GM18505 (cell line): ENCODE results near the gene AREL1.

ENCODE experiments used
- ATAC-seq: cut with Tn5 transposase; IDR thresholded peaks from one replicate; pipeline ENCODE4 v1.9.1; 2021; ENCODE audit not compliant: unreplicated experiment
- POLR2A ChIP-seq: IDR thresholded peaks from 4 replicates; pipeline ENCODE4 v1.6.1; 2011; ENCODE audit warnings: borderline replicate concordance; ENCODE audit not compliant: insufficient read depth, insufficient read length; ENCODE audit errors: extremely low read depth

Gene AREL1

DNA sequence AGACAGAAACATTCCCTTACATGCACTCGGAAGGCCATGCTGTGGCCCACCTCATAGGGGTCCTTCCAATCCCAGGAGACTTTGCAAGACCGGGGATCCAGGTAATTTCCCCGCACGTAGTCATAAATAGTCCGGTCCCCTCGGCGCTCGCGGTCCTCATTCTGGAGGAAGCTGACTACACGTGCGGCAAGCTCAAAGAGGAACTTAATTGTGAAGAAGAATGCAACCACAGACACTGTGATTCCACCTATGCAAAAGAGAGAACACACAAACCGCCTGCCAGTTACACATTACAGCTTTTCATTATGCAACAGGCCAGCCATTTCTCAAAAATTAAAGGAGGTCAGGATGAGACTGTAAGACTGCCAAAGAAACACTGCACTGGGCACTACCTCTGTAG lies 28.4 kb downstream of the AREL1 start:
- no peak for ATAC-seq
- no peak for TF ChIP-seq POLR2A

GRCh38 chr14:74683406-74683805 lies 29.5 kb downstream of the AREL1 start:
- no peak for TF ChIP-seq POLR2A
- ATAC-seq, result no peak

DNA sequence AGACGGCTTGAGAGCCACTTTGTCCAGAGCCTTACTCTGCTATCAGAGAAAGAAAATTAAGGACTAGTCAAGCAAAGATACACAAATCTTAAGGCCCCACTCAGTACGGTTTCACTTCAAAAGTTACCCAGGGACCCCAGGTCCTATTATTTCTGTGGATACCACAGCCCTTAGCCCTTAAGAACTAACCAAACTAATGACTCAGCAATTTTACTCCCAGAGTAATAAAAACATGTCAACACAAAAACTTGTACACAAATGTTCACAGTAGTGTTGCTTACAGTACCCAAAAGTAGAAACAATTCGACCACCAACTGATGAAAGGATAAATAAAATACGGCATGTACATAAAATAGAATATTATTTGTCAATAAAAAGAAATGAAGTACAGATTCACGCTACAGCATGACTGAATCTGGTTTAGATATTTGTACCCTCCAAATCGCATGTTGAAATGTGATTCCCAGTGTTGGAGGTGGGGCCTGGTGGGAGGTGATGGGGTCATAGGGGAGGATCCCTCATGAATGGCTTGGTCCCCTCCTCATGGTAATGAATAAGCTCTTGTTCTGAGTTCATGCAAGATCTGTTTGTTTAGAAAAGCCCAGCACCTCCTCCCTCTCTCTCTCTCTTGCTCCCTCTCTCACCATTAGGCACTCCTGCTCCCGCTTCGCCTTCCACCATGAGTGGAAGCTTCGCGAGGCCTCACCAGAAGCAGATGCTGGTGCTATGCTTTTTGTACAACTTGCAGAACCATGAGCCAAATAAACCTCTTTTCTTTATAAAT lies 30.5 kb downstream of the AREL1 start:
- no peak for ATAC-seq
- TF ChIP-seq POLR2A, result no peak

GRCh38 chr14:74675219-74675618 lies 37.7 kb downstream of the AREL1 start:
- TF ChIP-seq POLR2A, result no peak
- no peak for ATAC-seq

- no peak for ATAC-seq
- TF ChIP-seq POLR2A, result no peak
Observed at GRCh38 chr14:74673768-74674167, 39.1 kb downstream of the AREL1 start.

DNA sequence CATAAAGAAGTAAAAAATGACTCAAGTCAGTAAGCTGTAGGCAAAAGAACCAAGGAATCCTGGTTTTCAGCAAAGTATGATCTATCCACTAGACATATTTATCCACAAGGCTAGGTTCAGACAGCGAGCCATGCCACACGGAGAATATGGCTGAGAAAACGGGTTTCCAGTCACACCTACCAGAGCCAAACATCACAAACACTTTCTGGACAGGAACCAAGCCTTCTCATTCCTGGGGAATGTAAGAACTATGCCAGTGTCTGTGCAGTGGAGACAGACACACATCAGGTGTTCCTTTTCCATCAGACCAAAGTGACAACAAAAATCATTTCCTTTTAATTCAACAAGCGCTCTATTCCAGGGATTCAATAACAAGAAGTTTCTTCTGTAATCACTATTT lies 41.1 kb downstream of the AREL1 start:
- no peak for ATAC-seq
- no peak for TF ChIP-seq POLR2A

DNA sequence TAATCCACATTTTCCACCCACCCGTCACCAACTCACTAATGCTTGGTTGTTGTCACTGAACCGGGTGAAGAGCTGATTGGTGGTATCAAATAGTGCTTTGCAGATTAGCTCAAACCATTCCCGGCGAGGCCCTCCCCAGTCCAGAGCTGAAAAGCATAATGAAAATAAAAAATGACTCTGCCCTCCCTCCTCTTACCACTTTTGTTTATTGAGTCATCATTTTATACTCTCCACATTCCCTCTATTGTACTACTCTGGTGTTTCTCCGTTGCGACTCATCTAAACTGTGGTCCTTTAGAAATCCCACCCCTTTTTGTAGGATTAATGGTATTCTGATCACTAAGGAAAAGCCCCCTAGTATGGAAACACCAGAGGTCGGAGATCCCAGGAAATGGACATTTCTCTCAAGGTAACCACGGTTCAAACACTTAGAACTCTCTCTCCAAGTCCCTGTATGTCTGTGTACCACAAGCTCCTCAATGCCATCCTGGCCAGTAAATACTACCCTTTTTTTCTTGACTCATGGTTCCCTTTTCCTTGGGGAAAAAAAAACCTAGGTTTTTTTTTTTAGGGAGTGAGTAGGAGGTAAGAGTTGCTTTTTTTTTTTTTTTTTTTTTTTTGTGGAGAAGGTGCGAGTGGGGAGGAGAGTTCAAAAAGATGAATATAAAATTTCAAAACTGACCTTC lies 42.0 kb downstream of the AREL1 start:
- no peak for ATAC-seq
- TF ChIP-seq POLR2A, result no peak

DNA sequence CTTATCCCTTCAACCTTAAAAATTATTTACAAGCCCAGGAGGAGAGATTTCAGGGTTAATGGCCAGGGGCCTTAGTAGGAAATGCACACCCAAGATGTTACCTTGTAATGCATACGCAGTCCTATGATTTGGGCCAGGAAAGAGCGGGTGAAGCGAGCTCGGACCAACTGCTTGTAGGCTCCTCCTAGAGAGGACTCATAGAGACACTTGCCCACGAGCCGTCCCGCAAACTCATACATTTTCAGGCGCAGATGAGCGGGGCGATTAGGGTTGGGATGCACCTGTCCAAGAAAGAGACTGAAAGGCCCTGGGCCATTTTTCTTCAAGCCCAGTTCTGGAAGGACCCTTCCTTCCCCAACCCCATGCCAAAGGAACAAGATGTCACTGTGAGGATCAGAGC lies 43.0 kb downstream of the AREL1 start:
- TF ChIP-seq POLR2A, result no peak
- ATAC-seq, result no peak

DNA sequence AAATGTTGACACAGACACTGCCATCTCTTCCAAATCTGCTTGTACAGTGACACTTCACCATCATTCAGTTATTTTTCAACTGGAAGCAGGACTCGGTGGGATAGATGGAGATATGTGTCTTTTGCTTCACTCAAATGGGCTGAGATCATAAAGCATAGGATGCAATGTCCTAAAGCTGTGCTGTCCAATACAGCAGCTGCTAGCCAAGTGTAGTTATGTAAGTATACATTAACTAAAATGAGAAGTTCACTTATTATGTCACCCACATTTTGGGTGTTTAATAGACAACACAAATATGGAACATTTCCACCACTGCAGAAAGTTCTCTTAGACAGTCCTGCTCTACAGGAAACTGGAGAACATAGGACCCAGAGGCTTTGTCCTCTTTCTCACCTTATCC lies 43.6 kb downstream of the AREL1 start:
- ATAC-seq, result no peak

GRCh38 chr14:74667758-74668157 lies 45.1 kb downstream of the AREL1 start:
- no peak for ATAC-seq
- no peak for TF ChIP-seq POLR2A

More for the DNA sequence above, 43.6 kb downstream of the AREL1 start:
- TF ChIP-seq POLR2A, result no peak

DNA sequence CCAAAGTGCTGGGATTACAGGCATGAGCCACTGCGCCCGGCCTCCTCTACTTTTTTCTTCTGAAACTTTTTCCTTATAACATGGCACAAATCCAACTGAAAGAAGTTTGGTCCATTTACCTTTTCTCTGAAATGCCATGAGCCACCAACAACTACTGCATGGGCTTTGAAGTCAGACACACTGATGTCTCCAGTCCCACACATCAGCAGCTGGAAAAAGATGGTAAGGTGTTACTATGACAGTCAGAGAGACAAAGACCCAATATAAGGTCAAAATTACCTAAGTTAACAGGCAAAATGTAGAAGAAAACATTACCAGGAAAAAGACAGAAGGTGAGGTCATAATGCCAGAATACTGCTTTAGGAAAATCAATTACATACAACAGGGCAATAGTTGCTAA lies 48.2 kb downstream of the AREL1 start:
- no peak for TF ChIP-seq POLR2A
- no peak for ATAC-seq

GRCh38 chr14:74663884-74664283 lies 49.0 kb downstream of the AREL1 start:
- no peak for TF ChIP-seq POLR2A
- ATAC-seq, result no peak

DNA sequence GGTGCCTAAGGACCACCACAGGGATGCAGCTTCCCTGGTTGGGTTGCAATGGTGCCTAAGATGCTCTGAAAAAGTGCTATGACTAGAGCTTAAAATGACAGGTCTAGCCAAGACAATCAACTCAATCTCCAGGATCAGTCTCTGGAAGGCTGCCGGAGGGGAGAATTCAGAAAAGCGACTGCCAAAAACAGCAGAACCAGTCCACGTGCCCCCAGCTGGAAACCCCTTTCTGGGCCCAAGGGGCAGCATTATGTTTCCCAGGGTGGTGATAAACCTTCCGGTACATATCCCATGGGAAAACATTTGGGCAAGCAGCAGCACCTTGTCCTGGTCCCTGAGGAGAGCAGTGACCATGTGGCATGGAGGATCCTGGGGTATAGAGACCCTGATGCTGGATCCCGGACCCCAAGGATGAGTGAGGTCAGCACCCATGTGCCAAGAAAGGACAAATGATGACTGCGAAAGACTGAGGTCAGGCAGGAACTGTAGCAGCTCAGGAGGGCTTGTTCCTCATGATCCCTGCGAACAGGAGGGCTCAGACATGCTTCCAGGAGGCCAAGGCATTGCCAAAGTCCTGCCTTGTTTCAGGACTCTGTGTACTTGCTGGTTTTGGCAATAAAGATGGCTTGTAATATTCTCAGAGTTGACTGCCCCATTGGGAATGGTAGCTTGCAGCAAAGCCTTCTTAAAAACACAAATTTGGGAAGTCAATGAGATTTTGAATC lies 51.0 kb downstream of the AREL1 start:
- no peak for TF ChIP-seq POLR2A
- no peak for ATAC-seq

DNA sequence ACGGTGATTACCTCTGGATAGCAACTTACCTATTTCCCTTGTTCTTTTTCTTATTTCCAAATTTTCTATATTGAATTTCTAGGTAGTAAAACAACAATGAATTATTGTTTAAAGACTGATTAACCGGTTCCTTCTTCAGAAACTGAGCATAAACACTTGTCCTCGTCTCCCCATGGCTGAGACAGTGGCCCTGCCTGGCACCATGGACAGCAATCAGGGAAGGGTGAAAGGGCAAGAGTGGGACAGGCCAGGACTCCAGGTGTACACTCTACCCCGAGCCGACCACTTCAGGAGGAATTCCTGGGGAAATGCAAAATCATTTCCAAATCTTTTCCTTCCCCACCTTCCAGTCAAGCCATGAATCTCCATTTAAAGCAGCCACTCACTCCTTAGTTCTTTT lies 52.0 kb downstream of the AREL1 start:
- no peak for ATAC-seq
- TF ChIP-seq POLR2A, result no peak

DNA sequence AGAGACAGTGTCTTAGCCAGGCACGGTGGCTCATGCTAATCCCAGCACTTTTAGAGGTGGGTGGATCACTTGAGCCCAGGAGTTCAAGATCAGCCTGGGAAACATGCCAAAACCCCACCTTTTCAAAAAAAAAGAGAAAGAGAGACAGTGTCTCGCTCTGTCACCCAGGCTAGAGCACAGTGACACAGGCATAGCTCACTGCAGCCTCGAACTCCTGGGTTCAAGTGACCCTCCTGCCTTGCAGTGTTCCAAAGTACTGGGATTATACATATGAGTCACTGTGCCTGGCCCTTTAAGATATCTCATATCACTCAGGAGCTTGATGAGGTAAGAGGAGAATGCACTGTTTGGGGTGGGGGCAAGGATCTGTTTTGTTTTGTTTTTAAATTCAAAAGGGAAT lies 52.7 kb downstream of the AREL1 start:
- ATAC-seq, result no peak
- TF ChIP-seq POLR2A, result no peak
